Astrocyte of the cerebellum (primary cell): ENCODE data around the gene CDC42SE2.
"Not testable (repeated sequence)": the region's sequence is repeated elsewhere in the genome, so short reads cannot be mapped to it uniquely, and the experiment has no call there.

ENCODE experiments used
- DNase-seq: peaks from one replicate; pipeline ENCODE4 v3.0.0-alpha.2; 2011; ENCODE audit warnings: low read depth
- H3K4me3 ChIP-seq: 2 replicates; pipeline ENCODE4 v1.5.1; 2011; ENCODE audit warnings: mild to moderate bottlenecking, low read depth, low read length, moderate library complexity
- in situ Hi-C: cut with HindIII; loops from 2 replicates; pipeline ENCODE4 v1.10.0; 2017; ENCODE audit warnings: low sequenced_read_pairs
- TF ChIP-seq, protein P1 (sequence below): IDR thresholded peaks from 2 replicates; pipeline ENCODE4 v1.5.1; 2012; ENCODE audit warnings: low read length, low read depth, moderate library complexity, mild to moderate bottlenecking; ENCODE audit errors: missing control alignments

Gene CDC42SE2

GRCh38 chr5:131322926-131323325 lies 59.1 kb downstream of the CDC42SE2 start:
- DNase-seq, result no peak
- TF ChIP-seq, protein P1, sequence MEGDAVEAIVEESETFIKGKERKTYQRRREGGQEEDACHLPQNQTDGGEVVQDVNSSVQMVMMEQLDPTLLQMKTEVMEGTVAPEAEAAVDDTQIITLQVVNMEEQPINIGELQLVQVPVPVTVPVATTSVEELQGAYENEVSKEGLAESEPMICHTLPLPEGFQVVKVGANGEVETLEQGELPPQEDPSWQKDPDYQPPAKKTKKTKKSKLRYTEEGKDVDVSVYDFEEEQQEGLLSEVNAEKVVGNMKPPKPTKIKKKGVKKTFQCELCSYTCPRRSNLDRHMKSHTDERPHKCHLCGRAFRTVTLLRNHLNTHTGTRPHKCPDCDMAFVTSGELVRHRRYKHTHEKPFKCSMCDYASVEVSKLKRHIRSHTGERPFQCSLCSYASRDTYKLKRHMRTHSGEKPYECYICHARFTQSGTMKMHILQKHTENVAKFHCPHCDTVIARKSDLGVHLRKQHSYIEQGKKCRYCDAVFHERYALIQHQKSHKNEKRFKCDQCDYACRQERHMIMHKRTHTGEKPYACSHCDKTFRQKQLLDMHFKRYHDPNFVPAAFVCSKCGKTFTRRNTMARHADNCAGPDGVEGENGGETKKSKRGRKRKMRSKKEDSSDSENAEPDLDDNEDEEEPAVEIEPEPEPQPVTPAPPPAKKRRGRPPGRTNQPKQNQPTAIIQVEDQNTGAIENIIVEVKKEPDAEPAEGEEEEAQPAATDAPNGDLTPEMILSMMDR, result no peak
- in situ Hi-C loops, result no loop called here
- no peak overlapping the region for H3K4me3 ChIP-seq

- no peak for DNase-seq
- in situ Hi-C loops, result no loop called here
- TF ChIP-seq, protein P1, result no peak
- no peak overlapping the region for H3K4me3 ChIP-seq
Observed at GRCh38 chr5:131323378-131323777, 59.5 kb downstream of the CDC42SE2 start.

DNA sequence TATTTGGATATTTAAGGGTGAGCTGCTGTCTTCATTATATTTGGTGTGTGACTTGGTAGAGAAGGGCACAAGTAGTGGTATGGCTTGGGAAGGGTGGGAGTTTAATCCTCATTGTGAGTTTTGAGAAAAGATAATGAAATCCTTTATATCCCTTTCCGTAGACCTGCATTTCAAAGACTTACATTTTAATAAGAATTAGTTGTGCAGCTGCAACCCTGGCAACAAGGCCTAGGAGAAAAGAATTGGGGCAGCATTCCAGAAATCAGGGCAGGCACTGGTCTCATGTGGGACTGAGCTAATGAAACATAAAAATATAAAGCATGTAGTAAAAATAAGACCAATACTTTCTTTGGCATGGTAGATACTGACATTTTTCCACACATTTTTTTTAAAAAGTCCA lies 60.5 kb downstream of the CDC42SE2 start:
- in situ Hi-C loops, result no loop called here
- no peak overlapping the region for H3K4me3 ChIP-seq
- TF ChIP-seq, protein P1, result no peak

DNA sequence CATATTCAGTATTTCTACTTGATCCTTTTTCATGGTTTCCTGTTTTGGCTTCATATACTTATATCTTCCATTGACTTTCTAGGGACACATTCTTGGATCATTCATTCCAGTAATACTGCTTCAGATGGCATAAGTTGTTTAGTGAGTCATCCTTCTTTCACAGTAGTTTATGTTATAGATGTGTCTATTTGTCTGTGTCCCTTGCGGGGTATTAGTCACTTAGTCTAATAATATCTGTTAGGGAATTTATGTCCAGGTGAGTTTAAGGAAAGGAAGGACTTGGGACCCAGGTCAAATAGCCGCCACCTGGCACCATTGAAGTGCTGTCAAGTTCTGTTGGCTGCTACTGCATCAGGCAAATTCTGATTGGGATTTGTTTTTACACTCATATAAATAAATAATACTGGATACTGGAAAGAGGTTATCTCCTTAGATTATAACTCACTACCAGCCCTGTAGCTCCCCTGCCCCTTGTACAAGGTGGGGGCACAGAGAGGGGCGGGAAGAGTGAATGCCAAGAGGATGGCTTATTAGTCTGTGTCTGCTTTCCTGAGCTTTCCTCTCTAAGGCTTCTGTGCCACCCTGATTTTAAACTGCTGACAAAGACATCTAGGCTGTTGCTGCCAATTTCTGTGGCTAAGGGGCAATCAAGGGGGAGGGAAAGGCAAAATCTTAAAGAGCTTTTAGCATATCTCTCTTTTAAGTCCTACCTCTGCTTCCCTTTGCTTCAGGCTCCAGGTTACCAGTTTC lies 64.9 kb downstream of the CDC42SE2 start:
- in situ Hi-C loops, result no loop called here
- no peak for DNase-seq
- TF ChIP-seq, protein P1, result no peak
- H3K4me3 ChIP-seq, result no peak overlapping the region

More for the DNA sequence above, 60.5 kb downstream of the CDC42SE2 start:
- DNase-seq, result no peak

- in situ Hi-C loops, result no loop called here
- H3K4me3 ChIP-seq, result no peak overlapping the region
- TF ChIP-seq, protein P1, result no peak
- DNase-seq, result no peak
Observed at GRCh38 chr5:131329286-131329560, 65.4 kb downstream of the CDC42SE2 start.

- in situ Hi-C loops, result no loop called here
Observed at GRCh38 chr5:131330031-131330430, 66.2 kb downstream of the CDC42SE2 start.

DNA sequence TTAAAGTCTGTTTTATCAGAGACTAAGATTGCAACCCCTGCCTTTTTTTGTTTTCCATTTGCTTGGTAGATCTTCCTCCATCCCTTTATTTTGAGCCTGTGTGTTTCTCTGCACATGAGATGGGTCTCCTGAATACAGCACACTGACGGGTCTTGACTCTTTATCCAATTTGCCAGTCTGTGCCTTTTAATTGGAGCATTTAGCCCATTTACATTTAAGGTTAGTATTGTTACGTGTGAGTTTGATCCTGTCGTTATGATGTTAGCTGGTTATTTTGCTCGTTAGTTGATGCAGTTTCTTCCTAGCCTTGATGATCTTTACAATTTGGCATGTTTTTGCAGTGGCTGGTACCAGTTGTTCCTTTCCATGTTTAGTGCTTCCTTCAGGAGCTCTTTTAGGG lies 71.9 kb downstream of the CDC42SE2 start:
- DNase-seq, H3K4me3 ChIP-seq, in situ Hi-C loops: not testable (repeated sequence)

More at GRCh38 chr5:131330031-131330430, 66.2 kb downstream of the CDC42SE2 start:
- TF ChIP-seq, protein P1, result no peak
- no peak overlapping the region for H3K4me3 ChIP-seq
- DNase-seq, result no peak

DNA sequence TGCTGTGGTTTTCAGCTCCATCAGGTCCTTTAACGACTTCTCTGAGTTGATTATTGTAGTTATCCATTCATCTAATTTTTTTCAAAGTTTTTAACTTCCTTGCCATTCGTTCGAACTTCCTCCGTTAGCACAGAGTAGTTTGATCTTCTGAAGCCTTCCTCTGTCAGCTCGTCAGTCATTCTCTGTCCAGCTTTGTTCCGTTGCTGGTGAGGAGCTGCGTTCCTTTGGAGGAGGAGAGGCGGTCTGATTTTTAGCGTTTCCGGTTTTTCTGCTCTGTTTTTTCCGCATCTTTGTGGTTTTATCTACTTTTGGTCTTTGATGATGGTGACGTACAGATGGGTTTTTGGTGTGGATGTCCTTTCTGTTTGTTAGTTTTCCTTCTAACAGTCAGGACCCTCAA lies 72.9 kb downstream of the CDC42SE2 start:
- in situ Hi-C loops, H3K4me3 ChIP-seq, DNase-seq: not testable (repeated sequence)

GRCh38 chr5:131337240-131338050 lies 73.6 kb downstream of the CDC42SE2 start:
- DNase-seq, in situ Hi-C loops, H3K4me3 ChIP-seq: not testable (repeated sequence)
